Stimulated activated CD4-positive, alpha-beta T cell treated with anti-CD3 and anti-CD28 coated beads, Interleukin-12 subunit alpha, Interleukin-12 subunit beta, amount 100 ng/mL, for 48 hours (primary cell): ENCODE results near the gene MRPL21.
"Not testable (repeated sequence)": the region's sequence is repeated elsewhere in the genome, so short reads cannot be mapped to it uniquely, and the experiment has no call there.

ENCODE experiments used
- DNase-seq, 3 donors: peaks; one replicate each; pipeline ENCODE4 v3.0.0-alpha.2; 2020; ENCODE audit warnings: low read depth in 2 of 3, low spot score in 1 of 3

The MRPL21 gene

DNA sequence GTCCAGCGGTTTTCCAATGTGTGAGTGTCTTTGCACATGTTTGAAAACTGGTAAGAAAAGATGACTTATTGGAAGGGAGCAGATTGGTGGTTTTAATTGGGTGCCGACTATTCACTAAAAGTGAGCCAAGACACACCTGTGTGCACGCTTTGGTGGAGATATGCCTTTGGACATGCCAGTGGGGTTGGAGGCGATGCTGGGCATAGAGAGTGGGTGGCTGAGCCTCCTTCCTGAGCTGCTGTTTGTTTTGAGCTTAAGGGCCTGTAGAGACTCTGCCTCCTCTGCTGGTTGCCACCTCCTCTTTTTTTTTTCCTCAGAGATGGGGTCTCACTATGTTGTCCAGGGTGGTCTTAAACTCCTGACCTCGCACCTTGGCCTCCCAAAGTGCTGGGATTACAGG, 9.6 kb upstream of the MRPL21 start:
- DNase-seq = no peak

DNA sequence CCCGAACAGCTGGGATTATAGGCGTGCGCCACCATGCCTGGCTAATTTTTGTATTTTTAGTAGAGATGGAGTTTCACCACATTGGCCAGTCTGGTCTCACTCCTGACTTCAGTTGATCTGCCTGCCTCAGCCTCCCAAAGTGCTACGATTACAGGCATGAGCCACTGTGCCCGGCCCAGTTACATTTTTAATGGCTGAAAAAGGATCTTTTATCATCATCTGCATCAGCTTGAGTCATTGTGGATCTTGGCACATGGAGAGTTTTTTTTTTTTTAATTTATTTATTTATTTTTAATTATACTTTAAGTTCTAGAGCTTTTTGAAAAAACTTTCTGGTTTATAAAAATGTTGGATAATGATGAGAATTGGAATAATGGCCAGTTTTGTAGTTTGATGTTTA, 8.6 kb upstream of the MRPL21 start:
- DNase-seq = no peak

DNA sequence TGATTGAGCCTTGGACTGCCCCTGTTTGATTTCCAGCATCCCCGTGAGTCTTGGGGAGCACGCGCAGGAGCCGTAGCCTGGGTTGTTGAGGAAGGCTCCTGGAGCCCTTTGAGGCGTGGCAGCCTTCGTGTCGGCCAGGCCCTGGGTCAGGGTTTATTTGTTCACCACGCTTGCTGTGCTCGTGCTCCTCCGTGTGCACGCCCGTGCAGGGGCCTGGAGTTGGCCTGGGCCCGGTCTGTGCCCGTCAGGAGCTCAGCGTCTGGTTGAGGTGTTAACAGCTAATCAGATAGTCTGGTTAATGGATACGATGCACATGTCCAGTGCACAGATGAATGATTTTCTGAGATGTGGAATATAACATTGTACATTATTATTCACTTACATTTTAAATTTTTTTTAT, 8.1 kb upstream of the MRPL21 start:
- DNase-seq = no peak

DNA sequence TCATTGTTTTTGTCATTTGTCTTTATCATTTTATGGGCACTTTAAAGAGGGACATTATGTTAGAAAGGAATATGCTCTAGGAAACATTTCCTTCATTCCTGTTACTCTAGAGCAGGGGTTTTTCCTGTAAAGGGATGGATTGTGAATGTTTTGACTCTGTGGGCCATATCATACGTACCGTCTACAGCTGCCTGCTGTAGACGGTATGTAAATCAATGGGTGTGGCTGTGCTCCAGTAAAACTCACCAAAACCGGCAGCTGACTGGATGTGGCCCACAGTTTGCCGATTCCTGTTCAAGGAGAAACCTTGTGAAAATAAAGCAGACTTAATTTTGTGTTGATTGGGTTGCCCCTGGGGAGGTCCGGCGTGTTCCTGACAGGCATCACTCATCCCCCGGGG, 7.3 kb upstream of the MRPL21 start:
- DNase-seq = no peak

DNA sequence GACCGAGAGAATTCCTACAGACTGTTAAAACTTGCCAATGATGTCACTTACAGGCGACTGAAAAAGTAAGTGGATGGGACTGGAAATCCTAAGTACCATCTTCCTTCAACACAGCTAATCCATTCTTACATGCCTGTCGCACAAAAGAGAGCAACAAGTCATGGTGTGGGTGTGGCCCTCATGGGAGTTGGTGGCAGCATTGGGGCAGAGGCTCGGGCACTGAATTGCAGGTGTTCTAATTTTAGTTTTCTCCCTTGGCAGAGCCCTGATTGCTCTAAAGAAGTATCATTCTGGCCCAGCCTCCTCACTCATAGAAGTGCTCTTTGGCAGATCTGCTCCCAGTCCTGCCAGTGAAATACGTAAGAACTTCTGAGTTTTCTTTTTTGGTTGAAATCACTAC, 4.6 kb upstream of the MRPL21 start:
- DNase-seq = no peak

DNA sequence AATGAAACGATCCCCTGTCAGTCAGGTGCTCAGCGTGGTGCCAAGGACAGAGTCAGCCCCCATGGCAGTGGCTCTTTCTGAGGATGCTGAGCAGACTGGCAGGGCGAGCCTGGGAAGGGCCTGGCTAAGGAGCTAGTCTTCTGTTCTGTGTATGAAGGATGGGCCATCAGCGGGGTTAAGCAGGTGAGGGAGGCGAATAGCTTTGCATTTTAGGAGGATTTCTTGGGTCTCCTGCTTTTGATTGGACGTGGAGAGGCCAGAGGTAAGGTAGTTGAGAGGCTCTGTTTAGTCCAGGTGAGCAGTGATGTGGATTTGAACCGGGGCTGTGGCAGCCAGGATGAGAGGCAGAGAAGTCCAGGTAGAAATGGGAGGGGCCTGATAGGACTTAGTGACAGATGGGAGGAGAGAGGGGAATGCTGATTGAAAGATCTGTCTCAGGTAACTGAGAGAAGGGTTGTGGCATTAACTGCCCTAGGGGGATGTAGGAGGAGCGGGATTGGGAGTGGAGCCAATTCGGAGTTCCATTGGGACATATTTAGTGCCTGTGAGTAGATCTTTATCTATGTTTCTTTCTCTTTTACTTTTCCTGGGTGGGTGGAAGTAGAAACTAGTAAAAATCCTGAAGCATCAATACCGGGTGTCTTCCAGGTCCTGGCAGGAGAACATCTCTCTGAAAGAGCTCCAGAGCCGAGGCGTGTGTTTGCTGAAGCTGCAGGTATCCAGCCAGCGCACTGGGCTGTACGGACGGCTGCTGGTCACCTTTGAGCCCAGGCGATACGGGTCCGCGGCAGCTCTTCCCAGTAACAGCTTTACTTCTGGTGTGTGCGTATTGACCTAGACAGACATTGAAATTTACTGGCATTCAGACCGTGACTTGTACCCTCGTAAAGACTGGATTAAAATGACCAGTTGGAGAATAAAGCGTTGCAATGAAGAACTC, 2.1 kb upstream of the MRPL21 start:
- DNase-seq = no peak

DNA sequence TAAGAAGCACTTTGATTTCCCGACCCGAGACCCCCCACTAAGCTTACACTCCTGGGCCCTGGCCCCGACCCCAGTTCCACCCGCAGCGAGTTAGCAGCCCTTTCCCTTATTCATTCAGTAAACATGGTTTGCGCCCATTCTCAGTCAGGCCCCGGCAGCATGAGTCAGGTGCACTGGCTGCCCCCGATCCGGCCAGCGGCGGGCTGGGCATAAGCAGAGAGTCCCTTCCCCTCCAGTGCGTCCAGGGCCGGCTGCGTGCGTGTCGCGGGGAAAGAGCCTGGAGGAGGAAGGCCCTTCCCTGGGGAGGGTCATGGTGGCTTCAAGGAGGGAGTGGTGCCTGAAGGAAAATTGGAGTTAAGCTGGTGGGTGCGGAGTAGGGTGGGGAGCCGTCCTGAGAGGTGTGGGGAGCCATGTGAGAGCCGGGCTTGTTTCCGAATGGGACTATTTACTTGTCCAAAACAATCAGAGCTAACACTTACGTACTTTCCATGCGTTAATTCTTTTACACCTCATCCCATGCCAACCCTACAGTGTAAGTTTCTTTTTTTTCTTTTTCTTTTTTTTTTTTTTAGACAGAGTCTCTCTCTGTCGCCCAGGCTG, 716 bp upstream of the MRPL21 start:
- DNase-seq = peak in 2 of 3 donors; percentile 9 to 13

DNA sequence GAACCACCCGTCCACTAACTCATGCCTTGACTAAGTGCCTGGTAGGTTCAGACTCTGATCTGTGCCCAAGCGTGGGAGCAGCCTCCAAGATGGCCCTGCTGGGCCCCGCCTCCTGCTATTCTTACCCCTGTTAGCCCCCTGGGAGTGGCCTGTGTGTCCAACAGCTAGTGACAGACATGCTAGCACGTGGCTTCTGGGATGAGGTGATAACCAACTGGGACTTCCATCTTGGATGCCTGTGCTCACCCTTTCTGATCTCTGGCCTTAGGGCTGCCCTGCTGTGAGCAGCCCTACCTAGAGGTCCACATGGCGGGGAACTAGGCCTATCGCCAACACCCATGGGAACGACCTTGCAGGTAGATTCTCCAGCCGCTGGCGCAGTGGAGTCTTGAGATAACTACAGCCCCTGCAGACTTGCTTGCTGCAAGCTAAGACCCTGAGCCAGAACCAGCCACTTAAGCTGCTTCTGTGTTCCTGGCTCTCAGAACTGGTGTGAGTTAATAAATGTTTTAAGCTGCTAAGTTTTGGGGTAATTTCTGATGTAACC, 2.7 kb downstream of the MRPL21 start:
- DNase-seq = no peak

DNA sequence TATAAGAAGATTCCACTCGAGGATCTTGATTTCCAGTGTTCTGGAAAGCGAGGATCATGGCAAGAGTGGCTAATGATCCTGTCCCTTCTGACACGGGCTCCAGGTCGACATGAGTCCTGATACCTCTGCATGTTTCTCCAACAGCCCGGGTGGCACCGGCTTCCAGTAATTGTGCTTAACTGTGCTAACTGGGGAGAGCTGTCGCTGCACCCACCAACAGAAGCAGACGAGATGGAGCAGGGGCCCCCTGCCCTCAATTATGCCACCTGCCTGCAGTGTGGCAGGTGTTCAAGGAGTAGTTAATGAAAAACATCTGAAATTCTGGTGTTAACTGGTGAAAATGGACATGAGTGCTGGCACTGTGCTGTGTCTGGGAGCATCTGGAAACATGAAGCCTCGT, 6.2 kb downstream of the MRPL21 start:
- no peak for DNase-seq

DNA sequence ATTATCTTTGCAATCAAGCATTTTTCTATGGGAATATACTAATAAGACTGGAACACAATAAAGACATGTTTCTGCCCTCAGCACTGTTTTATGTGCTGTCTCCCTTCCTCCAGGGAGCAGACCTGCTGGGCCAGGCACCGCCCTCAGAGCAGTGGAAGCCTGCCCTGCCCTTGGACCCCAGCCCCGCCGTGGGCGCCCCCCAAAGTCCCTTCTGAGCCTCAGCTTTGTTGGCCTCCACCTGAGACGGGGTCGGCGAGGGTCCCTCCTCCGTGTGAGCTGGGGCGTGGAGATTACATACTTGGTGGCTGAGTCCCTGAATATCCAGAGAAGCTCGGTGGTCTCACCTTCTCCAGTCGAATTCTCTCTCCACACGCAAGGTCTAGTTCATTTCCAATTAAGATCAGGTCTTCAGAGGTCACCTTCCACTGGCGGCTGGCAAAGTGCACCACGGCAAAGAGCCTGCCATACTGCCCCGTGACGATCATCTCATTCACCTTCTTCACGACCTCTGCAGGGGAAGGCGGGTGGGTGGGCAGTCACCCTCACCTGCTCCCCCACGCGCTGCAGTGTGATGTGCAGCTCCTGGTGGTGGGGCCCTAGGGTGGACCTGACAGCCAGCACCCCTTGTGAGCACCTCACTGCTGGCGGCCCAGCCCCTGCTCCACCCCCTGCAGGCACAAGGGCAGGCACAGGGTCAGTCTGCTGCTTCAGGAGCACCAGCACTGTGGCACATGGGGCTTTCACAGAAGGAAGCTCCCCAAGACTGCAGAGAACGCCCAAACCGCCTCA, 7.3 kb downstream of the MRPL21 start:
- no peak for DNase-seq

DNA sequence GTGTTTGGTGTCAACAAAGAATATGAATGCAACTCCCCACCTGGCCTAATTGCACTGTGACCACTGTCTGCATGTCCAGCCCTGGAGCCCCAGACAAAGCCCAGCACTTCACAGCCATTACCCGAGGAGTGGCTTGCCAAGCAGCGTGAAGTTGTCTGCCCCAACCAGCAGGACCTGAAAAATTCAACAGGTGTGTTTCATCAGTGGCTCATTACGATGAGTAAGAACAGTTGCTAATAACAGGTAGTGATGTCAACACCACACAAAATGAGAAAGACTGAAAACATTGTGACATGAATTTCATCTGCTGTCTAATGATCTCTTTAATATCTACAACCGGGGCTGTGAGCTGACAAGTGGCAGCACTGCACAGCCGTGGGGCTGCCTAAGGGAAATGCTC, 10.3 kb downstream of the MRPL21 start:
- DNase-seq = no peak

DNA sequence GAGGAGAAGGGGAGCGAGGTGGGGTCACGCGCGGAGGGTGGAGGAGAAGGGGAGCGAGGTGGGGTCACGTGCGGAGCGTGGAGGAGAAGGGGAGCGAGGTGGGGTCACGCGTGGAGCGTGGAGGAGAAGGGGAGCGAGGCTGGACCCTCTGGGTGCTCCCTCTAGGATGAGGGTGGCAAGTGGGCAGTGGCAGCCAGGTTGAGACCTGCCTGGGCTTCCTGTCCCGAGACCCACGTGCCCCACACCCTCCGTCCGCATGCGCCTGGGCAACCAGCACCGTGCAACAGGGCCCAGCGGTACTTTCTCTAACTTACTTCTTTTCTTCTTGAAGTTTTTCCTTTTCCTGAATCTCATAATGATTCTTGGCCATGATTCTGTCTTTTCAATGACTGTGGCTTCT, 11.1 kb downstream of the MRPL21 start:
- DNase-seq = no peak

DNA sequence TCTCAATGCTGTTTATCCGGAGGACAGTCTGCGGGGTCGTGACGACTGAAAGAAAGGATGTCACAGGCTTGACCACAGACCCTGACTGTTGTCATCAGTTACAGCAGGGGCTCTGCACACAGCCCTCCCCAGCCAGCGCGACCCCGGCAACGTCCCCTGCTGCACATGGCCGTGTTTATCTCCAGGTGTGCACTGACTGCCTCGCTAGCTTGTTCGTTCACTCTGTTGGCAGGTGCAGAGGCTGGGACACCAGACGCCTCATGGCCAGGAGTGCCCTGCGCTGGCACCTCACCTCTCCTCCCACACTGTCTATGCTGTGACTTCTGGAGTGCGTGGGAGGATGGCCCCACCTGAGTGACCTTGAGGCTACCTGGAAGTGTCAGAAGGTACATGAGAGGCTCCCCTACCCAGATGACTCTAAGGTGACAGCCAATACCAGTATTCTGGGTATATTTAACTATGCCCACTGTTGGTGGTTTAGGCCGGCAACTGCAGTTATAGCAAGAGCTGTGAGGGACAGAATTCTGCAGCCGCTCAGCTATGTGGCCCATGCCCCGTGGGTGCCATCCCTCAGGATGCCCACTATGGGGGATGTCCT, 12.2 kb downstream of the MRPL21 start:
- no peak for DNase-seq

DNA sequence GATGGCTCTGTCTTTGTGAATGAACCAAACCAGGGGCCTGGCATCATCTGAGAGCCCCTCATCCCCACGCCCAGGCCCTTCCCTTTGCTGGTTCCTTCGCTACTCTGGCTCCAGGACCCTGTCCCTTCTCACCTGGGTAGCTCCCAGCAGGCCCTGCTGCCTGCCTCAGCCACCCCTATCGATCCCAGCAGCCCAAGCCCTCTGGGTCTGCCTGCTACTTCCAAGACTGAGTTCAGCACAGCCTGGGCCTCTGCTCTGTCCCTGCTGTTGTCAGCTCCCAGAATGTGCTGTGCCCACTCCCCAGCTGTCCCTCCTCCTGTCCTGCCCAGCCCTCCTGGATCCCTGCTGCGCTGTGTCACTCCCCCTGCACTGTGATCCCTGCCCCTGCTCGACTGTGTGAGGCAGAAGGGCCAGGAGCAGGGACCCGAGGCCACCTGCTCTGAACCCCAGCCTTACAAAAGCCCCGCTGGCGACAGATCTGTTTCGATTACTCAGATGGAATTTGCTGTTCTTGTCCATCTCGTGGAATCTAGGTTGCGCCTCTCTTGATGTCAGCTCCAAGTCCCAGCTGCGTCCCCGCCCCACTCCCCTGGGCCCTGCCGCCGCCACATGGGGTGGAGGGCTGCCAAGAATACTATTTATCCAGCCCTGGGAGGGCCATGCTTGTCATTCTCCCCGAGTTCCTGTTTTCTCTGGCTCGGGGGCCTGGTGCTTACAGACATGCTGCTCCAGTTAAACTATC, 13.0 kb downstream of the MRPL21 start:
- DNase-seq = no peak

DNA sequence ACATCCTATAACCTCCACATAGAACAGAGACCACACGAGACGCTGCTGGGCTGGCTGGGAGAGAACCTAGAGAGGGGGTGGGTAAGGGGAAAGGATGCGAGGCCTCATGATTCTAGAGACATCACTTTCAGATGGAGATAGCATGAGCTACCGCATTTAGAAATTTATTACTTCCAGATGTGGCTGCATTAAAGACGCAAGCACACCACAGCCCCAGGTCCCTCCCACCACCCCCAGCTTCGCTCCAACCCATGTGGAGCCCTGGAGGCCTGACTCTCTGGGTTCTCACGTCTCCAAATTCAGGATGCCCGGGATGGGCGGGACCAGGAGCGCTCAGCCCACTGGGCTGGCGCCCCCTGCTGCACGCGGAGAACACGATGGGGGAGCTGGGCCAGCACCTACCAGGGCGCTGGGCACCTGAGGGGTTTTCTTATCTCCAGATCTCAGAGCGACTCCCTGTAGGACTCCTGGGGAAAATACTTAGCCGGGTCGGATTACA, 13.6 kb downstream of the MRPL21 start:
- DNase-seq = no peak

DNA sequence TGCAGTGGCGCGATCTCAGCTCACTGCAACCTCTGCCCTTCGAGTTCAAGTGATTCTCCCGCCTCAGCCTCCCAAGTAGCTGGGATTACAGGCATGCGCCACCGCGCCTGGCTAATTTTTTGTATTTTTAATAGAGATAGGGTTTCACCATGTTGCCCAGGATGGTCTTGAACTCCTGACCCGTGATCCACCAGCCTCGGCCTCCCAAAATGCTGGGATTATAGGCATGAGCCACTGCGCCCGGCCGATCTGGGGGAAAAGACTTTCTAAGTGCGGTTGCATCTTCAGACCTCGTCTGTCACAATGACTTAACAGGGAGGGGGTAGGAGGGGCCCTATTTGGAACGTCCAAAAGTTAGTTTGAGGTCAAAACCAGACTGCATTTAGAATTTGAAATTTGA, 18.8 kb downstream of the MRPL21 start:
- DNase-seq = not testable (repeated sequence)

DNA sequence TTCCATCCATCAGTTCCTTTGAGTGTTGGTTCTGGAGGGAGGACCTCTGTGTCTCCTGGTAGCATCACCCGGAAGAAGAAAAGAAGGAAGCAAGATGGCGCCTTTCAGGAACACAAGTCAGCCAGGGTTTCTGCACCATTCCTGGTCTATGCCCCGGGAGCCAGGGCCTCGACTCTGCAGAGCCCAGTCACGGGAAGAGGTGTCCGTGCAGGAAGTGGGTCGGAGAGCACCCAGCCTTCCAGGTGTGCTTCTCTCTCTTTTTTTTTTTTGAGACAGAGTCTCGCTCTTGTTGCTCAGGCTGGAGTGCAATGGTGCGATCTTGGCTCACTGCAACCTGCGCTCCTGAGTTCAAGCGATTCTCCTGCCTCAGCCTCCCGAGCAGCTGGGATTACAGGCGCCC, 21.2 kb downstream of the MRPL21 start:
- no peak for DNase-seq

DNA sequence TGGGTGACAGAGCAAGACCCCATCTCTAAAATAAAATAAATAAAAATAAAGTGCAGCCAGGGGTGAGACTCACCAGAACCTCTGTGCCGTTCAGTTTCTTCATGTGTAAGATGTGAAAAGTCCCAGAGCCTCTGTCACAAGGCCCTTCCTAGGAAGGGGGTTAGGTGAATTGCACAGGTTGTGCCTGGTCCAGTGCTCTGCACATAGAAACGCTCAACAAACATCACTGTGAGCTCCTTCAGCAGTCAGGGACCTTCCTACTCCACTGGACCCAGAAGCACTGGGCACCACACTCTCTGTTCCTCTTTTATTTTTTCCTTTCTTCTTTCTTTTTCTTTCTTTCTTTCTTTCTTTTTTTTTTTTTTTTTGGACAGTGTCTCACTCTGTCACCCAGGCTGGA, 22.3 kb downstream of the MRPL21 start:
- DNase-seq = no peak

DNA sequence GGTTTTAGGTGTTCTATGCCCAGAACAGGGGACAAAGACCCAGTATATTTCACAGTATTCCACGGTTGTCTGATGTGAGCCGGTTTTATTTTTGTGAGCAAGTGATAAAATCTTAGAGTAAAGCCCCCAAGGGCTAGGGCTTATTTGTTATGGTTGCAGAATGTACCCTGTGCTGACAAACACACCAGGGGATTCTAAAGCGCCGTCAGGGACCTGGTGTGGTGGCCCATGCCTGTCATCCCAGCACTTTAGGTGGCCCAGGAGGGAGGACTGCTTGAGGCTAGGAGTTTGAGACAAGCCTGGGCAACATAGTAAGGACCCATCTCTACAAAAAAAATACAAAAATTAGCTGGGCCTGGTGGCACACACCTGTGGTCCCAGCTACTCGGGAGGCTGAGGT, 22.8 kb downstream of the MRPL21 start:
- no peak for DNase-seq

DNA sequence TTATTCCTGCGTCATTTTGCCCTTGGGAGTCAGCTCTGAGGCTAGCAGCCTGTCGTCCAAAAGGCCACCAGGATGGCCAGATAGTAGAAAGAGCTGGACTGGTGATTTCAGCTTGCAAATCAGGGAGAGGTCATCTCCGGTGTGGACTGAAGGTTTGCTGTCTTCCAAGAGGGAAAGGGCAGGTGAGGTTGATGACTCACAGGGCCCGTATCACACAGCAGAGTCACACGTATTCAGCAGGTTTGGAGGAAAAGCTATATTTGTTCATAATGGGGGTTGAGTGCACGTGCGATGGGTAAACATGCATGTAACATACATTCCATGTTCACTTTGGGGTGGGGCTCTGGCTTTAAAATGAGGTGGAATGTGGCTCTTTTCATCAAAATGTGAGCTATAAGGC, 25.6 kb downstream of the MRPL21 start:
- no peak for DNase-seq
